Panc1 (cell line): ENCODE results near the gene NLRP6. TPM values are rescaled to one million over a fixed set of nuclear protein-coding genes. Genes with fewer than 3 reads are reported as not detected.
A peak's percentile ranks its signal among the peaks of the same experiment; 100 is the strongest.

Source experiments
- ATAC-seq: fragments of 200-7000 bp; cut with Tn5 transposase; 2 replicates; pipeline ENCODE4 v1.9.1; 2020; ENCODE audit warnings: mild to moderate bottlenecking, moderate library complexity
- BruUV-seq: library from RNA; stranded (reverse); fragments of 400-500 nt; replicated peaks from 2 replicates; lab custom pipeline; 2021; lab: Mats Ljungman, UMichigan
- CTCF ChIA-PET: fragments of 300-600 bp; sonication (Branson Sonifier 250); formaldehyde crosslinking; loops from one replicate; lab custom pipeline; 2022; ENCODE audit warnings: antibody characterized with exemption; lab: Charles Lee
- POLR2A ChIA-PET: fragments of 300-600 bp; sonication (Branson Sonifier 250); formaldehyde crosslinking; loops from one replicate; lab custom pipeline; 2022; ENCODE audit warnings: antibody characterized with exemption; lab: Charles Lee
- DNase-seq: peaks from one replicate; pipeline ENCODE4 v3.0.0-alpha.2; 2010; ENCODE audit warnings: low read depth, low spot score
- H3K27ac ChIP-seq: 2 replicates; pipeline ENCODE4 v1.5.1; 2011; ENCODE audit warnings: mild to moderate bottlenecking, low read length, inconsistent platforms
- H3K27me3 ChIP-seq: fragments of 200-500 bp; sonication (Bioruptor generic); 2 replicates; pipeline ENCODE4 v1.6.0; 2014; ENCODE audit warnings: low read length, inconsistent platforms; ENCODE audit not compliant: control insufficient read depth, insufficient read depth
- H3K36me3 ChIP-seq: fragments of 200-500 bp; sonication (Bioruptor generic); 2 replicates; pipeline ENCODE4 v1.5.1; 2014; ENCODE audit warnings: inconsistent platforms, mild to moderate bottlenecking, low read length, moderate library complexity; ENCODE audit not compliant: control insufficient read depth, insufficient read depth
- H3K4me1 ChIP-seq: 2 replicates; pipeline ENCODE4 v1.5.1; 2011; ENCODE audit warnings: inconsistent platforms, mild to moderate bottlenecking, low read length, moderate library complexity; ENCODE audit not compliant: control insufficient read depth, insufficient read depth
- H3K4me3 ChIP-seq, 2 experiments: 2 replicates each; pipeline ENCODE4 v1.5.1; 2011 to 2012; ENCODE audit warnings: low read depth in 2 of 2, low read length in 2 of 2, mild to moderate bottlenecking in 2 of 2, inconsistent platforms in 1 of 2, moderate library complexity in 1 of 2
- H3K9me3 ChIP-seq: fragments of 200-500 bp; sonication (Bioruptor generic); 2 replicates; pipeline ENCODE4 v1.5.1; 2014; ENCODE audit warnings: low read depth, mild to moderate bottlenecking, inconsistent platforms, low read length, moderate library complexity; ENCODE audit not compliant: control insufficient read depth, insufficient read depth
- CTCF ChIP-seq: fragments of 450-650 bp; IDR thresholded peaks from 2 replicates; pipeline ENCODE4 v1.5.1; 2017; ENCODE audit warnings: mild to moderate bottlenecking
- POLR2AphosphoS5 ChIP-seq: IDR thresholded peaks from 2 replicates; pipeline ENCODE4 v1.6.1; 2012; ENCODE audit warnings: mild to moderate bottlenecking, low read depth, low read length, moderate library complexity
- REST ChIP-seq, 2 experiments: IDR thresholded peaks; 2 replicates each; pipeline ENCODE4 v1.6.1; 2011 to 2012; ENCODE audit warnings: low read depth in 2 of 2, control low read depth in 1 of 2, low read length in 1 of 2, mild to moderate bottlenecking in 1 of 2, moderate library complexity in 1 of 2; ENCODE audit not compliant: insufficient read depth in 1 of 2
- SIN3A ChIP-seq: IDR thresholded peaks from 2 replicates; pipeline ENCODE4 v1.6.1; 2012; ENCODE audit warnings: low read depth, mild to moderate bottlenecking, low read length, moderate library complexity, borderline replicate concordance; ENCODE audit not compliant: insufficient read depth
- TCF7L2 ChIP-seq: IDR thresholded peaks from 2 replicates; pipeline ENCODE4 v1.6.1; 2011; ENCODE audit warnings: mild to moderate bottlenecking, low read depth, low read length, inconsistent platforms
- in situ Hi-C: cut with HindIII; loops from 2 replicates; pipeline ENCODE4 v1.10.0; 2016; ENCODE audit warnings: low sequenced_read_pairs, low pct_unique_long_range_greater_than_20kb
- intact Hi-C: fragments of 100-400 bp; cut with micrococcal nuclease; formaldehyde crosslinking; loops from one replicate; pipeline ENCODE4 v1.10.0; 2022; ENCODE audit not compliant: unreplicated experiment
- total RNA-seq: library from RNA; stranded (reverse); gene quantifications from one replicate; pipeline ENCODE4 v1.2.1, GENCODE V29; 2021; ENCODE audit not compliant: unreplicated experiment

Gene NLRP6
- total RNA-seq, 1 experiment from 2014 or later: 0.59 TPM

GRCh38 chr11:251550-251949 is 26.7 kb upstream of the NLRP6 start:
- Histone ChIP-seq H3K27me3 (no peaks in the 10 kb centered on the region), H3K4me3 (no peak overlapping the region), H3K27ac (no peak overlapping the region), H3K36me3 (peaks cover 41% of the 10 kb centered on the region), H3K9me3 (no peaks in the 10 kb centered on the region), H3K4me1 (no peaks in the 10 kb centered on the region)
- POLR2A ChIA-PET: interaction anchor here (0.6 to 1.0 kb wide), 3 partner anchors 10 to 87 kb away, joined by 3 read pairs; no protein-coding TSS in a partner anchor
- no TSS peak for BruUV-seq
- no peak for ATAC-seq
- in situ Hi-C loops (no loop called here), intact Hi-C loops (no loop called here)
- CTCF ChIA-PET: interaction anchor here (0.6 to 1.6 kb wide), 5 partner anchors 10 to 111 kb away, joined by 4 to 6 read pairs (median 6); partner anchors contain the start of gene PSMD13
- no peak for DNase-seq
- TF ChIP-seq REST (IDR thresholded peaks at IDR 0.05; ENCODE audit: insufficient read depth in 1 of 2, low read depth in 2 of 2, low read length in 1 of 2) (no peak), SIN3A (no peak), POLR2AphosphoS5 (no peak), CTCF (no peak), TCF7L2 (no peak)

GRCh38 chr11:252666-253065 is 25.5 kb upstream of the NLRP6 start:
- CTCF ChIA-PET: interaction anchor here (0.6 kb wide), 1 partner anchor 53 kb away, joined by 4 read pairs; no protein-coding TSS in a partner anchor
- H3K27ac ChIP-seq: no peak overlapping the region
- no peaks in the 10 kb centered on the region for H3K27me3 ChIP-seq
- TSS peak; percentile 57 for BruUV-seq
- H3K4me1 ChIP-seq: no peaks in the 10 kb centered on the region
- DNase-seq (no peak), ATAC-seq (no peak)
- H3K36me3 ChIP-seq: peaks cover 35% of the 10 kb centered on the region
- in situ Hi-C loops (no loop called here), intact Hi-C loops (no loop called here)
- POLR2A ChIA-PET: no interaction called here
- H3K9me3 ChIP-seq: no peaks in the 10 kb centered on the region
- H3K4me3 ChIP-seq: no peak overlapping the region
- TF ChIP-seq CTCF (no peak), POLR2AphosphoS5 (no peak), REST (IDR thresholded peaks at IDR 0.05; ENCODE audit: insufficient read depth in 1 of 2, low read depth in 2 of 2, low read length in 1 of 2) (no peak), TCF7L2 (no peak), SIN3A (no peak)
